ENCODE data around the gene NBPF26. TPM values are rescaled to one million over a fixed set of nuclear protein-coding genes. Genes with fewer than 3 reads are reported as not detected.
"Not testable (repeated sequence)": the region's sequence is repeated elsewhere in the genome, so short reads cannot be mapped to it uniquely, and the experiment has no call there.

The NBPF26 gene
- total RNA-seq, 4 donors from 2014 or later = 13.8 to 35.9 (median 15.9) TPM

DNA sequence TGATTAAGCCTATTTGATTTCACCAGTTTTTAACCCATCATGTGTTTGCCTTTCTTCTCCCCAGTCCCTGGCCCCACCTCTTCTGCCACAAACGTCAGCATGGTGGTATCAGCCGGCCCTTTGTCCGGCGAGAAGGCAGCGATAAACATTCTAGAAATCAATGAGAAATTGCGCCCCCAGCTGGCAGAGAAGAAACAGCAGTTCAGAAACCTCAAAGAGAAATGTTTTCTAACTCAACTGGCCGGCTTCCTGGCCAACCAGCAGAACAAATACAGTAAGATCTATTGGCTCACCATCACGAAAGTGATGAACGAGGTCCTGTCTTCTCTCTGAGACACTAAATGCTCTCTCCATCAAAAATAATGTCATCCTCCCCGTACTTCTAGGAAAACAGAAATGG, 88.1 kb downstream of the NBPF26 start:
- H3K27me3 ChIP-seq, H3K36me3 ChIP-seq, H3K4me3 ChIP-seq, H3K27ac ChIP-seq, H3K4me1 ChIP-seq, H3K9me3 ChIP-seq, ATAC-seq: not testable (repeated sequence)
- no CpG with 5 or more reads among the region's 10 CpGs for WGBS, 2 donors (ENCODE audit: low coverage in 1 of 2)
- peak in 2 of 4 experiments; percentile 53 to 60 for TF ChIP-seq CTCF (IDR thresholded peaks at IDR 0.05)

DNA sequence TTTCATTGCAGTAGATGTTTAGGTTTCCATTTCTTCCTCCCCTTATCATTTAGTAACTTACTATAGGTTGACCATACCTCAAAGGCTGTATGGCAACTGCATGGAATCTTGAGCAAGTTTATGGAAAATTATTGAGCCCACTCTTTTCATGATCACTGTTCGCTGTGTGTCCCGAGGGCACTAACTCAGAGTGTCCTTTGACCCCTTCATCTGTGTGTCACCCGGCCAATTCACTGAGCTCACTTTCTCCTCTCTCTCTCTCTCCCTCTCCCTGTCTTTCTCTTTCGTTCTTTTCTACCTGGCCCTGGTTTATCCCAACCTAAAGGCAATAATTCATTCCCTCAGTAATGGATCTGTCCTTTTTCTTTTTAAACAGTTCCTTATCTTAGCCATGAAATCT, 101.3 kb downstream of the NBPF26 start:
- not testable (repeated sequence) for H3K36me3 ChIP-seq, H3K27ac ChIP-seq, H3K4me3 ChIP-seq, H3K4me1 ChIP-seq, ATAC-seq, H3K27me3 ChIP-seq, H3K9me3 ChIP-seq
- no CpG with 5 or more reads among the region's 4 CpGs for WGBS, 2 donors (ENCODE audit: low coverage in 1 of 2)

DNA sequence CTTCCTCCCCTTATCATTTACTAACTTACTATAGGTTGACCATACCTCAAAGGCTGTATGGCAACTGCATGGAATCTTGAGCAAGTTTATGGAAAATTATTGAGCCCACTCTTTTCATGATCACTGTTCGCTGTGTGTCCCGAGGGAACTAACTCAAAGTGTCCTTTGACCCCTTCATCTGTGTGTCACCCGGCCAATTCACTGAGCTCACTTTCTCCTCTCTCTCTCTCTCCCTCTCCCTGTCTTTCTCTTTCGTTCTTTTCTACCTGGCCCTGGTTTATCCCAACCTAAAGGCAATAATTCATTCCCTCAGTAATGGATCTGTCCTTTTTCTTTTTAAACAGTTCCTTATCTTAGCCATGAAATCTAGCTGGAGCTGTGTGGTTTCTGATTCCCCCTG, 102.9 kb downstream of the NBPF26 start:
- not testable (repeated sequence) for H3K9me3 ChIP-seq, ATAC-seq, H3K27me3 ChIP-seq, H3K4me3 ChIP-seq, H3K36me3 ChIP-seq, H3K27ac ChIP-seq, H3K4me1 ChIP-seq
- WGBS, 2 donors (ENCODE audit: low coverage in 1 of 2) = no CpG with 5 or more reads among the region's 4 CpGs

GRCh38 chr1:120844186-120844944, 120.6 kb downstream of the NBPF26 start:
- not testable (repeated sequence) for ATAC-seq, H3K4me1 ChIP-seq, H3K9me3 ChIP-seq, H3K36me3 ChIP-seq, H3K27me3 ChIP-seq
- TF ChIP-seq CTCF (IDR thresholded peaks at IDR 0.05) = peak in 2 of 4 experiments; percentile 35 to 57
- TF ChIP-seq POLR2AphosphoS5 (IDR thresholded peaks at IDR 0.05) = peak; percentile 25
- no CpG with 5 or more reads among the region's 49 CpGs for WGBS, 2 donors (ENCODE audit: low coverage in 1 of 2)
- Histone ChIP-seq H3K4me3 (peak overlapping the region in 1 of 2 donors; percentile 57), H3K27ac (peak overlapping the region in 2 of 4 donors; percentile 83 to 91)

- not testable (repeated sequence) for H3K36me3 ChIP-seq, H3K4me1 ChIP-seq, H3K9me3 ChIP-seq, ATAC-seq, H3K27me3 ChIP-seq
- no CpG with 5 or more reads among the region's 21 CpGs for WGBS, 2 donors (ENCODE audit: low coverage in 1 of 2)
- peak overlapping the region in 2 of 4 donors; percentile 83 to 91 for H3K27ac ChIP-seq
- peak overlapping the region in 1 of 2 donors; percentile 57 for H3K4me3 ChIP-seq
Observed at GRCh38 chr1:120844945-120845330, 121.2 kb downstream of the NBPF26 start.

- Histone ChIP-seq H3K27ac (peak overlapping the region in 2 of 4 donors; percentile 79 to 85), H3K4me3 (peak overlapping the region in 1 of 2 donors; percentile 51)
- ATAC-seq, H3K4me1 ChIP-seq, H3K36me3 ChIP-seq, H3K27me3 ChIP-seq, H3K9me3 ChIP-seq: not testable (repeated sequence)
- TF ChIP-seq POLR2A (IDR thresholded peaks at IDR 0.05) = peak in 1 of 2 donors; percentile 11
- peak; percentile 29 for TF ChIP-seq POLR2AphosphoS5 (IDR thresholded peaks at IDR 0.05)
- no CpG with 5 or more reads among the region's 27 CpGs for WGBS, 2 donors (ENCODE audit: low coverage in 1 of 2)
Observed at GRCh38 chr1:120849400-120850286, 125.9 kb downstream of the NBPF26 start.

- H3K4me1 ChIP-seq, H3K9me3 ChIP-seq, H3K36me3 ChIP-seq, H3K27me3 ChIP-seq, ATAC-seq: not testable (repeated sequence)
- WGBS, 2 donors (ENCODE audit: low coverage in 1 of 2) = no CpG with 5 or more reads among the region's 8 CpGs
- Histone ChIP-seq H3K27ac (peak overlapping the region in 2 of 4 donors; percentile 79 to 85), H3K4me3 (peak overlapping the region in 1 of 2 donors; percentile 51)
Observed at GRCh38 chr1:120850287-120850536, 126.5 kb downstream of the NBPF26 start.

All from gastroesophageal sphincter (tissue), 4 donors.